AG09319 (cell line): ENCODE results near the gene CLTA.
"Not testable (repeated sequence)": the region's sequence is repeated elsewhere in the genome, so short reads cannot be mapped to it uniquely, and the experiment has no call there.

Experiments used
- DNase-seq: peaks from one replicate; pipeline ENCODE4 v3.0.0-alpha.2; 2010; ENCODE audit warnings: low read depth; ENCODE audit errors: extremely low read depth
- CTCF ChIP-seq: IDR thresholded peaks from 2 replicates; pipeline ENCODE4 v1.5.1; 2011; ENCODE audit warnings: low read depth, mild to moderate bottlenecking, inconsistent platforms, low read length, moderate library complexity

The CLTA gene

GRCh38 chr9:36151316-36152210, 39.2 kb upstream of the CLTA start:
- DNase-seq = no peak
- no peak for TF ChIP-seq CTCF

DNA sequence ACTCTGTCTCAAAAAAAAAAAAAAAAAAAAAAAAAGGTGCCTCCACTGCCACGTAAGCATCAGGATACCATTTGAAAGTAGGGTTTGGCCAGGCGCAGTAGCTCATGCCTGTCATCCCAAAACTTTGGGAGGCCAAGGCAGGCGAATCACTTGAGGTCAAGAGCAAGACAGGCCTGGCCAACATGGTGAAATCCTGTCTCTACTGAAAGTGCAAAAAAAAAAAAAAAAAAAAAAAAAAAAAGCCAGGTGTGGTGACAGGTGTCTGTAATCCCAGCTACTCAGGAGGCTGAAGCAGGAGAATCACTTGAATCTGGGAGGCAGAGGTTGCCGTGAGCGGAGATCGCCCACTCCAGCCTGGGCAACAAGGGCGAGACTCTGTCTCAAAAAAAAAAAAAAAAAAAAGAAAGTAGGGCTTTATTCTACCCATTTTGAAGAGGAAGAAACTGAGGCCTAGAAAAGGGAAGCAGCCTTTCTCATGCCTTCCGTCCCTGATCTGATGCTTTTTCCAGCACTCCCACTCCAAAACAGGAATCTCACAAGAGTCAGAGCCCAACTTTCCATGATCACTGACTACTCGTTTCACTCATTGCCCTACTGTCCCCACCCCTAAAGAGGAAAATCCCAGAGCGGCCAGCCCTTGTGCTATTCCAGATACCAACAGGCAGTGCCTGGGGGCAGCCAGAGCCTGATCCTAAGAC, 37.8 kb upstream of the CLTA start:
- no peak for DNase-seq

DNA sequence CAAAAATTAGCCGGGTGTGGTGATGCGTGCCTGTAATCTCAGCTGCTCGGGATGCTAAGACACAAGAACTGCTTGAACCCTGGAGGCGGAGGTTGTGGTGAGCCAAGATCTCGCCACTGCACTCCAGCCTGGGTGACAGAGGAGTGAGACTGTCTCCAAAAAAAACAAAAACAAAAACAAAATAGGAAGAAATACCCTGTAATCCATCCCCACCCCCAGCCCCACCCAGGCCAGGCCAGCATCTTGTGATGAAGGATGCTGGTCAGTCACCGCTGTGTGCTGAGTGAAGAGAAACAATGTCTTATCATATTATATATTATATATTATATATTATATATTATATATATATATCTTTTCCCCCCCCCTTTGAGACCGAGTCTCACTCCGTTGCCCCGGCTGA, 37.0 kb upstream of the CLTA start:
- no peak for TF ChIP-seq CTCF

More for the DNA sequence above, 37.8 kb upstream of the CLTA start:
- TF ChIP-seq CTCF = no peak

DNA sequence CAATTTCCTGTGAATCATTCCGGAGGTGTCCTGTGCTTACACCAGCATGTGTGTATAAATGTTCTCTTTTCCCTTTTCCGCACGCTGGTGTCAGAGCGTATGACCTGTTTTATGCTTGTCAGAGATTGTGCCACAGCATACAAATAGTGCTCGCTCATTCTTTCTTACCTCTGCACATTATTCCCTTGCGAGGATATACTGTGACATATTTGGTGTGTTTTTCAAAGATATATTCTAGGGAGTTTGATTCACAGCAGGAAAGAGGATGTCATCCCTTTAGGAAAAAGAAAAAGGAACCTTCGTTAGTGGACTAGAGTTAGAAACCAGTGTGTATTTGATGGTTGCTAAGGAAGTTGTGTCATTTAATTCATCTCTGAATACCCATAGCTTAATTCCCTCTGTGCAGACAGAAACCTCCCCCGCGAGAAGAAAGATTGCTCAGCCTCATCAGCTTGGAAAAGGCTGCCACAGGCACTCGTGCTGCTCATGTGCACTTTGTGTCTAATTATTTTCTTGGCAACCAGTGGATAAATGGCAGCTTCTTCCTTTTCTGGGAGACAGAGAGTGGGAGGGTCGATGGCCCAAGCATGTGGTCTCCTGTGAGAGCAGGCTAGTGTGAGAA, 36.3 kb upstream of the CLTA start:
- DNase-seq = no peak
- no peak for TF ChIP-seq CTCF

More for the DNA sequence above, 37.0 kb upstream of the CLTA start:
- DNase-seq = no peak

DNA sequence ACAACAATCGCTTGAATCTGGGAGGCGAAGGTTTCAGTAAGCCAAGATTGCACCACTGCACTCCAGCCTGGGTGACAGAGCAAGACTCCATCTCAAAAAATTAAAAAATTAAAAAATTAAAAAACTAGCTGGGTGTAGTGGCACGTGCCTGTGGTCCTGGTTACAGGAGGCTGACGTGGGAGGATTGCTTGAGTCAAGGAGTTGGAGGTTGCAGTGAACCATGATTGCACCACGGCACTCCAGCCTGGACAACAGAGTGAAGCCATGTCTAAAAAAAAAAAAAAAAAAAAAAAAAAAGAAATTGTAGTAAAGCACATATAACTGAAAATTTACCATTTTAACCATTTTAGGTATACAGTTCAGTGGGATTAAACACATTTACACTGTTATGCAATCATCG, 34.6 kb upstream of the CLTA start:
- no peak for DNase-seq
- TF ChIP-seq CTCF = no peak

DNA sequence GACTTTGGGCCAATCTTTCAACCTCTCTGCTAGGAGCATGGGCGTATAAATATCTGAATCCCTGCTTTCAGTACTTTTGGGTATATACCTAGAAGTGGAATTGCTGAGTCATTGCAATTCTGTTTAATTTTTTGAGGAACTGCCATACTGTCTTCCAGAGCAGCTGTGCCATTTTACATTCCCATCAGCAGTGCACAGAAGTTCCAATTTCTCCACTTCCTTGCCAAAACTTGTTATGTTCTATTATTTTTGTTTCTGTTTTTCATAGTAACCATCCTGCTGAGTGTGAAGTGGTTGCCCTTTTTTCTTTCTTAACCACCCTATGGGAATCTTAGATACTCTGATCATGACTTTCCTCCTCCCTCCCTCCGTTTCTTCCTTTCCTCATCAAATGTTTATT, 32.6 kb upstream of the CLTA start:
- TF ChIP-seq CTCF = no peak
- no peak for DNase-seq

DNA sequence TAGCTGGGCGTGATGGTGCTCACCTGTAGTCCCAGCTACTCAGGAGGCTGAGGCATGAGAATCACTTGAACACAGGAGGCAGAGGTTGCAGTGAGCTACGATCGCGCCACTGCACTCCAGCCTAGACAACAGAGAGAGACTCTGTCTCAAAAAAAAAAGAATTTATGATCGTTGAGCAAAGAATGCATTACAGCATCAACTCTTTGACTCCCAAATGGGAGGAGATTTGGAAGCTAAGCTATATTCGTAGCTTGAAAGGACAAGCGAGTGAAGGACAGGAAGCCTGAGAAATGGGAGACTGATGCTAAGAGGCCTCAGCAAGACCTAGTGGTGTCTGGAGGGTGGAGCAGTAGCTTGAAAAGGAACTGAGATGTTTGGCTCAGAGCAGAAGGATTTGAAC, 31.8 kb upstream of the CLTA start:
- TF ChIP-seq CTCF = no peak
- DNase-seq = no peak

DNA sequence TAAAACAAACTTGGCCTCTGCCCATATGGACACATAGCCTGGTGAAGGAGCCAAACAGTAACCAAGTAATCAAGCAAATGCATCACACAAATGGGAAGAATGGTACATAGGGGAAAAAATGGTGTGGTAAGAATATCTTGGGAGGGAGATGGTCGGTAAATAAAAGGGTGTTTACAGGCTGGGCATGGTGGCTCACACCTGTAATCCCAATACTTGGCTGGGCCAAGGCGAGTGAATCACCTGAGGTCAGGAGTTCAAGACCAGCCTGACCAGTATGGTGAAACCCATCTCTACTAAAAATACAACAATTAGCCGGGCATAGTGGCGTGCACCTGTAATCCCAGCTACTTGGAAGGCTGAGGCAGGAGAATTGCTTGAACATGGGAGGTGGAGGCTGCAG, 31.2 kb upstream of the CLTA start:
- not testable (repeated sequence) for DNase-seq

DNA sequence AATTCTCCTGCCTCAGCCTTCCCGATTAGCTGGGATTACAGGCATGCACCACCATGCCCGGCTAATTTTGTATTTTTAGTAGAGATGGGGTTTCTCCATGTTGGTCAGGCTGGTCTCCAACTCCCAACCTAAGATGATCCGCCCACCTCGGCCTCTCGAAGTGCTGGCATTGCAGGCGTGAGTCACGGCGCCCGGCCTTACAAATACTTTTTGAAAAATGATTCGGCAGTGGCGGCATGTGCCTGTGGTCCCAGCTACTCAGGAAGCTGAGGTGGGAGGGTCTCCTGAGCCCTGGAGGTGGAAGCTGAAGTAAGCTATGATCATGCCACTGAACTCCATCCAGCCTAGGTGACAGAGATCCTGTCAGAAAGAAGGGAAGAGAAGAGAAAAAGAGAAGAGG, 30.6 kb upstream of the CLTA start:
- DNase-seq = not testable (repeated sequence)
